Left renal pelvis (tissue), 4 donors: Measurements from ENCODE around the gene SDK2. TPM values are rescaled to one million over a fixed set of nuclear protein-coding genes. Genes with fewer than 3 reads are reported as not detected.

Experiments
- DNase-seq, 4 donors: peaks; one replicate each; pipeline ENCODE4 v3.0.0-alpha.2; 2013; ENCODE audit warnings: low read depth in 4 of 4, low spot score in 3 of 4
- polyA plus RNA-seq, 4 donors: library from polyadenylated mRNA; unstranded; fragments of 120-200 nt; gene quantifications; one replicate each; pipeline ENCODE4 v1.2.1, GENCODE V29; 2013; ENCODE audit not compliant: insufficient read length in 4 of 4

Gene SDK2, protein sequence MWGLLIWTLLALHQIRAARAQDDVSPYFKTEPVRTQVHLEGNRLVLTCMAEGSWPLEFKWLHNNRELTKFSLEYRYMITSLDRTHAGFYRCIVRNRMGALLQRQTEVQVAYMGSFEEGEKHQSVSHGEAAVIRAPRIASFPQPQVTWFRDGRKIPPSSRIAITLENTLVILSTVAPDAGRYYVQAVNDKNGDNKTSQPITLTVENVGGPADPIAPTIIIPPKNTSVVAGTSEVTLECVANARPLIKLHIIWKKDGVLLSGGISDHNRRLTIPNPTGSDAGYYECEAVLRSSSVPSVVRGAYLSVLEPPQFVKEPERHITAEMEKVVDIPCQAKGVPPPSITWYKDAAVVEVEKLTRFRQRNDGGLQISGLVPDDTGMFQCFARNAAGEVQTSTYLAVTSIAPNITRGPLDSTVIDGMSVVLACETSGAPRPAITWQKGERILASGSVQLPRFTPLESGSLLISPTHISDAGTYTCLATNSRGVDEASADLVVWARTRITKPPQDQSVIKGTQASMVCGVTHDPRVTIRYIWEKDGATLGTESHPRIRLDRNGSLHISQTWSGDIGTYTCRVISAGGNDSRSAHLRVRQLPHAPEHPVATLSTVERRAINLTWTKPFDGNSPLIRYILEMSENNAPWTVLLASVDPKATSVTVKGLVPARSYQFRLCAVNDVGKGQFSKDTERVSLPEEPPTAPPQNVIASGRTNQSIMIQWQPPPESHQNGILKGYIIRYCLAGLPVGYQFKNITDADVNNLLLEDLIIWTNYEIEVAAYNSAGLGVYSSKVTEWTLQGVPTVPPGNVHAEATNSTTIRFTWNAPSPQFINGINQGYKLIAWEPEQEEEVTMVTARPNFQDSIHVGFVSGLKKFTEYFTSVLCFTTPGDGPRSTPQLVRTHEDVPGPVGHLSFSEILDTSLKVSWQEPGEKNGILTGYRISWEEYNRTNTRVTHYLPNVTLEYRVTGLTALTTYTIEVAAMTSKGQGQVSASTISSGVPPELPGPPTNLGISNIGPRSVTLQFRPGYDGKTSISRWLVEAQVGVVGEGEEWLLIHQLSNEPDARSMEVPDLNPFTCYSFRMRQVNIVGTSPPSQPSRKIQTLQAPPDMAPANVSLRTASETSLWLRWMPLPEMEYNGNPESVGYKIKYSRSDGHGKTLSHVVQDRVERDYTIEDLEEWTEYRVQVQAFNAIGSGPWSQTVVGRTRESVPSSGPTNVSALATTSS (N-terminal part only)
- polyA plus RNA-seq = 1 to 10 TPM; 6.8 to 9.6 (median 9.3) TPM

DNA sequence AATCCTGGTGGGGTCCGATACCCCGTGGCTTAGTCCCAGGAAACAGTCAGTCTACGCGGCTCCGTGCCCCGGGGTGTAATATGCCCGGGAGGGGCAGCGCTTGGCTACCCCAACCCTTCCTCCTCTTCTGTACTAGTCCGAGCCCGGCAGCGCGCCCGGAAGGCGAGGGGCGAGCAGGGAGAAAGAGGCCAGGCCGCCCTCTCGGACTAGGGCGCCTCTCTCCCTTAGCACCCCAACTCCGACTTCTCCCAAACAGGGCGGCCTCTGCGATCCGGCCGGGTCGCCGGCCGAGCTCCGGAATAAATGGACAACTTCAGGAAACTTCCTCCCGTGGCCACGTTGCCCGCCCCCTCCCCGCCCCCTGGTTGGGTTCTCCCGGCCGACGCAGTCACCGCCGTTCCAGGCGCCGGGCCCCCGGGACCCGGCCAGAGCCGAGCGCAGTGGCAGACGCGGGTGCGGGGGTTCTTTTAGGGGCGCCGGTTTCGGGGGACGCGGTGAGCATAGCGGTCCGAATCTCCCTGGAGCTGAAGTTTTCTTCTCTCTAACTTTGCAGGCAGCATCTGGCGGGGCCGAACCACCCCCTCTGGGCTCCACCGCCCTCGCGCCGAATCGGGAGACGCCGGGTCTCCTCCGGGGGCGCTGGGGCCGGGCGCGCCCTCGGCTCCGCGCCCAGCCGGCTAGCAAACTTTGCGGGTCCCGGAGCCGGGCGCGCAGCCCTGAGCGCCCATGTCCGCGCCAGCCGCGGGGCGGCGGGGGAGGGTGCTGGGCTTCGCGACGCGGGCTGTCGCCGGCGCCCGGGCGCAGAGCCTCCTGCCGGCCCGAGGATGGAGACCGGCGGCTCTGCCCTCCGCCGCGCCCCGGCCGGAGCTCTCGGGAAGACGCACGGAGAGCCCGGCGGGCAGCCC is at the start of gene SDK2:
Gene SDK2 (minus strand): TSS at position 301 of the 905 bp plus-strand sequence. CDS start 357 bp downstream, outside the sequence.
- no peak for DNase-seq

DNA sequence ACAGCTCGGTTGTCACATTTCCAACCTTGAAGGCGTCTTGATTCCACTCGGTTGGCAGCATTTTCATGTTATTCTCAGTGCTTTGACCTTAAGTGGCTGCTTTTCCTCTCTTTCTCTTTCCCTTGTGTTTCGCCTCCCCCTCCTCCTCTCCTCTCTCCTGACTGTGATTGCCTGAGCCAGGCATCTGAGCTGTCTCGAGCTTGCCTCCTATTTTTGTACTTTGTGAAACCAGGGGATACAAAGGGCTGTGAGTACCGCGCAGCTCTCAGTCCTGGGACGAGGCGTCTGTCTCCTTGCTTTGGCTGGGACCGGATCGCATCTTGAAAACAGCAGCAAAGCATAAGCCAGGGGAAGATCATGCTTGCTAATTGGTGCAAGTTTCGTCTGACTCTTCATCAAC is 48.8 kb upstream of the SDK2 start:
- DNase-seq = no peak

DNA sequence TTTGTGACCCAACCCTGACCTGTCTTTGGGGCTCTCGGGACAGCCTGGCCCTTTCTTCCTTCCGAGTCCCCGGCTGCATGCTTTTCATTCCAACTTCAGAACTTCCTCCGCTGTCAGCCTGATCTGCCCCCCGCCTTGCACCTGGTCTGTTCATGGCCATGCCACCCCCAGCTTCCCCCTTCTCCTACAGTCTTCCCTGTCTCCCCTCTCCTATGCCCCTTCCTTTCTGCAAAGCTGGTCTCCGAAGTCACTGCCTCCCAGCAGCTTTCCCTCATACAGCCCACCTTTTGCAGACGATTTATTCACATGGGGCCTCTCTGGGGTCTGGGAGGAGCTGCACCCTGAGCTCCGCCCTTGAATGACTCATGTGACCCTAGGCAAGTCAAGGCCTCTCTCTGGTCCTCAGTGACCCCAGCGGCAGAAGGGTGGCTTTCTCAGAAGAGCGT is 47.1 kb upstream of the SDK2 start:
- DNase-seq = no peak

DNA sequence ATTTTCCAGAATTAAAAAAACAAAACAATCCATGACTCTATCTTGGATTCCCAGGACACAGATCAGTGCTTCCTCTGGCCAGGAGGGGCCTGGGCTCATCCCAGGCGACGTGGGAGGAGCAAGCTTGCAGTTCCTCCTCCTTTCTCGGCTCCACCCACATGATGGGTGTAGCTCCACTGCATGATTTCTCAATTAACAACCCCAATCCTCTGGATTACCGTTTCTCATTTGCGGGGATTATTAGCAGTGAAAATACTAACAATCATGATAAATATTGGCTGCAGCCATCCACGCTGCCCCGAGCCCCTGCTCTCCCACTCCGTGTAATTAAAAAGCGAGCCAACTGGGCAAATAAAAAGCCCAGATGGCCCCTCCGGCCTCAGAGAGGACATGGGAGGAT is 46.4 kb upstream of the SDK2 start:
- no peak for DNase-seq

DNA sequence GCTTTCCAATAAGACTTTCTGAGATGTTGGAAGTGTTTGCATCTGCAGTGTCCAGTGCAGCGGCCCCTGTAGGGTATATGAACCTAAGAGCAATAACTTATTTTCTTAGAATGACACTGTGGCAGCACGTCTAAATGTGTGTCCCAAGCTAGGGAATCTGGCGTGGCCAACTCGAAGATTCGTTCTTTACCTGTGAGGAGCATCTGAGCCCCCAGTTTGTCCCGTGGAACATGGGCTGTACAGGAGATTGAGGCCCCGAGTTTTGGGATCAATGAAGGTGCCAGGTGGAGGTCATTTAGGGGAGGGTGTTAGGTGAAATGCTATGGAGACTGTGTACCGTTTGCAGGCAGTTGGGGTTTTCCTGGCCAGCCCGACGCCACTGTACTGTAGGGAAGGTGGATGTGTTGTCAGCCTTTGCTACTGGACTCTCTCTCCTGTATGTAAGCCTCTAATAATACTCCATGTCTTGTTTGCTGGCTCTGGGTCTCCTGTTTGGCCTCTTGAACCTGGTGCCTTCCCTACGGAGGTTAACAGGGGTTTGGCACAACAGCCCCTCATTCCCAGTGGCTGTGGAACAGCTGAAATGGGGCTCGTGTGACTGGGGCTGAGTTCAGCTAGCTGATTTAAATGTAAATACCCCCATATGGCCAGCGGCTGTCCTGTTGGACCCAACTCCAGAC is 45.5 kb upstream of the SDK2 start:
- DNase-seq = no peak

DNA sequence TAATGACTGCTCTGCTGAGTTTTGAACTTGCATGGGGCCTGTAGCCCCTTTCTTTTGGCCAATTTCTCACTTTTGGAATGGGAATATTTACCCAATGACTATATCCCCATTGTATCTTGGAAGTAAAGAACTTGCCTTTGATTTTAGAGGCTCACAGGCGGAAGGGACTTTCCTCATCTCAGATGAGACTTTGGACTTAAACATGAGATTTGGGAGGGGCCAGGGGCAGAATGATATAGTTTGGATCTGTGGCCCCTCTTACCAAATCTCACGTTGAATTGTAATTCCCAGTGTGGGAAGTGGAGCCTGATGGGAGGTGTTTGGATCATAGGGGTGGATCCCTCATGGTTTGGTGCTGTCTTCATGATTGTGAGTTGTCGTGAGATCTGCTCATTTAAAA is 42.7 kb upstream of the SDK2 start:
- DNase-seq = no peak

DNA sequence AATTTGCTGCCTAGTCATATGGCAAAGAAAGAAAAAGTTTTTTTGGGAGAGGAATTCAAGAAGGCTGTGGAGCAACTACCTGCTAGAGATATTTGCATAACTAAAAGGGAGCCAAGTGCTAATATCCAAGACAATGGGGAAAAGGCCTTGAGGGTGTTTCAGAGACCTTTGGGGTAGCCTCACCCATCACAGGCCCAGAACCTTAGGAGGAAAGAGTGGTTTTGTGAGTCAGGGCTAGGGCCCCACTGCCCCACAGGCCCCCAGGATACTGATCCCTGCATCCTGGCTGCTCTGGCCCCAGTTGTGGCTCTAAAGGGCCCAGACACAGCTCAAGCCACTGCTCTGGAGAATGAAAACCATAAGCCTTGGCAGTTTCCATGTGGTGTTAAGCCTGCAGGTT is 41.9 kb upstream of the SDK2 start:
- no peak for DNase-seq

DNA sequence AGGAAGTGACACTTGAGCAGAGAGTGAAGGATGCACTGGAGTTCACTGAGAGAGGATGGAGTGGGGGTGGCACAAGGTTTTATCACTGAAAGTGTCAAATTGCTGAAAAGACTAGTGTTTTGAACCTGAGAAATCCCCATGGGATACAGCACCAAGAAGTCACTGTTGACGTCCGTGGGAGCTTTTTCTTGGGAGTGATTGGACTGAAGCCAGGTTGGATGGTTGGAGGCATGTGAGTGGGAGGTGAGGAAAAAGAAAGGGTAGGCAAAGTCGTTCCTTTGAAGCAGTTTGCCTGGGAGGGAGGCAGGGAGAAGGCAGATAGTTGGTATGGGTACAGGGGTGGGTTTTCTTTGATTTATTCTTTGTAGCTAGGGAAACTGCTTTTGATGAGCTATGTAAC is 39.9 kb upstream of the SDK2 start:
- DNase-seq = no peak

DNA sequence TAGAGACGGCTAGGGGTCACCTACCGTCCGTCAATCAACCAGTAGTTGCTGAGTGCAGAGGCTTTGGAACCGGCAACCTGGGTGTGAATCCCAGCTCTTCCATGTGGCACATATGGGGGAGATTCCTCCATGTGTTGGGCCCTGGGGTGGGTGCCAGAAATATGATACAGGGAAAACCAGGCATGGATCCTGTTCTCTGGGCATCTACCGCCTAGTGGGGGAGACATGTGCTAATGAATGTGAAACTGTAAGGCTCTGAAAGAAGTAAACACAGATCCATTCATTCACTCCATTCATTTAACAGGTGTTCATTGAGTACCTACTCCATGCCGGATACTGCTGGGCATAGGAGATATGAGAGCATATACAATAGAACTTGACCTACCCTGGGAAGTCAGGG is 39.5 kb upstream of the SDK2 start:
- DNase-seq = no peak

DNA sequence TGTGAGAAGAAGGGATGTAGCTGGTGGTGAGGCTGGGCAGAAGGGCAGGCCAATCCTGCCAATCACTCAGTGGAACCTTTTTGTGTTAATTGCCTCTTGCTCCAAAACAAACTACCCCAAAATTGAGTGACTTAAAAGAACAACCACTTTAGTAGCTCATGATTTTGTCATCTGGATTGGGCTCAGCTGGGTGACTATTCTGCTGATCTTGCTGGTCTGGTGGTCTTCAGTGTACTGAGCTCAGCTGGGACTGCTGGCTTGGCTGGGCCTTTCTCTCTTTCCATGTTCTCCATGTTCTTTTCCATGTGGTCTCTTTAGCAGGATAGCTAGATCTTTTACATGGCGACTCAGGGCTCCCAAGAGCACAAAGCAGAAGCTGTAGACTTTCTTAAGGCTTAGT is 37.7 kb upstream of the SDK2 start:
- no peak for DNase-seq

DNA sequence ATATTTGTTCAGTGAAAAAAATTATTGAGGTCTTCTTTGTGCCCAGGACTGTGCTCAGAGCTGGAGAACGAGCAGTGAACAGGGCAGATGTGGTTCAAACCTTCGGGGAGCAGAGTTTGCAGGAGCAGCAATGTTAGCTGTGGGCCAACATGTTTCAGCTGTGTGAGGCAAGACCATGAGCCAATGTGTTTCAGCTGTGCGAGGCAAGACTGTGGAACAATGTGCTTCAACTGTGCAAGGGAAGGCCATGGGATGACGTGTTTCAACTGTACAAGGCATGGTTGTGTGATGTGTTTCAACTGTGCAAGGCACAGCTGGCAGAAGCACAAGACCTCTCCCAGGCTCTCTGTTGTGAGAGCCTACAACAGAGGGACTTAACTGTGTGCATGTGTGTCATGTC is 35.2 kb upstream of the SDK2 start:
- no peak for DNase-seq

DNA sequence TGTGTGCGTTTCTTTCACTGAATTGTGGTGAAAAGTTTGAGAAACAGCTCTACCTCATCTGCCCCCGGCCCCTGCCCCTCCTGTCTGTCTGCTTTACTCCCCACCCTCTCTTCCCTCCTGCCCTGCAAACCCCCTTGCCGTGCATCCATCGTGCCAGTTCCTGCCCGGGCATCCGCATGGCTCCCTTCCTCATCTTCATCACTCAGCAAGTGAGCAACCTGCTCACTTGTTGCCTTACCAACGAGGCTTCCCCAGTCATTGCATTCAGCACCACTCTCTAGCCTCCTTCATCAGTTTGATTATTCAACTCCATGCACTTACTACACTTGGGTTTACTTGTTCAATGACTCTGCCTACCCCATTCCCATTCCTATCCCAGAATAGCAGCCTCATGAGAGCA is 34.8 kb upstream of the SDK2 start:
- no peak for DNase-seq

DNA sequence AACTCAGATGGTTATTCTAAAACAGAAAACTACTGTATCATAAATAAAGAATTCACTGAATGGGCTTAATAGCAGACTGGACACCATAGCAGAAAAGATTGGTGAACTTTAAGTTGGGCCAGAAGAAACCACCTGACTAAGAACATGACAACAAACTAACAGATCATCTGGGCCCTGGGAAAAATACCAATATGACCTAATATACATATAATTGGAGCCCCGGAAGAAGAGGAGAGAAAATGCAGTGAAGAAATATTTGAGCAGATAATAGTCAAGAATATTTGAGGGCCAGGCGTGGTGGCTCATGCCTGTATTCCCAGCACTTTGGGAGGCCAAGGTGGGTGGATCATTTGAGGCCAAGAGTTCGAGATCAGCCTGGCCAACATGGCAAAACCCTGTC is 25.5 kb upstream of the SDK2 start:
- DNase-seq = no peak

DNA sequence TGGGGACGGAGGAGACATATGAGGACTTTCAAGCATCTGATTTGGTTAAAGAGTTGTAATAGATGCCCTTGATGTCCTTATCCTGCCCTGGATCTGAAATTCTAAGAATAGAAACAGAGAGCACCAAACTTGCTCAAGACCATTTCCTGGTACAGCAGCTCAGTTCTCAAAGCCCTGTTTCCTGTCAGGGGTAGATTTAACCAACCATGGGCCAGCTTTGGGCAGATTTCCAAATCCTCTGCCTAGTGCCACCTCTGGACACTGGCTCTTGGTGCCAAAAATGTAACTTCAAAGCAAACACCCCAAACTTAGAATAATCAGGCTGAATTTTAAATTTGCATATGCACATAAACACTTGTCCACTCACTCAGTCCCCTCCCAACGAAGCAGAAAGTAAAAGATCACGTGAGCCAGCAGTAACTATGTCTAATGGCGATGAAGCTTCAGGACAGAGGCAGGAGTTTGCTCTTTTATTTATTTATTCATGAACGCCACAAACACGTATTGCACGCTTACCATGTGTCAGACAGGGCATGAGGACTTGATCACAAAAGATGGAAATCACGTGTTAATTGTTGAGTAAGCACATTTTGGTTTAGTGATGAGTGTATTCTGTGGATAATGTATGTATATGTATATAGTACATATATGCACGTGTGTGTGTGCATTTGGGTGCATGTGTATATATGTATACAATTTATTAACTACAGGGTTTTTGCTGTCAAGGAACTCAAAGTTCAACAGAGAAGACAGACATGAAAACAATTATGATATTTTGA is 23.1 kb upstream of the SDK2 start:
- DNase-seq = no peak

DNA sequence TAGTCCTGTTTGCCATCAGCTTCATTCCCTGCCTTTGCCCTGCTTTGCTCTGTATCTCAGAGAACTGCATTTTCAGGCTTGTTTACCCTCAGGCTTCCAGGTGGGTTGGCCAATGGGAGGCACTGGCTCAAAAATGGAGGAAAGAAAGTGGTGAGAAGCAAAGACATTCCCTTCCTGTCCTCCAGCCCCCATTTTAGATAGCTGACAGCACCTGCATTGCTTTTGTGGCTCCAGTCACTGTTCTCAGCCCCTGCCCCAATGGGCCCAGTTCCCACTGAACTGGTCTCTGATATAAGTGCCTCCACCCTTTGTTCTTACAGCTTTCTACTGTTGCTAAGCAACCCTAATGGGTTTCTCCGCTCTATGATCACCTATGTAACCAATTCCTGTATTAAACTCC is 19.4 kb upstream of the SDK2 start:
- no peak for DNase-seq

DNA sequence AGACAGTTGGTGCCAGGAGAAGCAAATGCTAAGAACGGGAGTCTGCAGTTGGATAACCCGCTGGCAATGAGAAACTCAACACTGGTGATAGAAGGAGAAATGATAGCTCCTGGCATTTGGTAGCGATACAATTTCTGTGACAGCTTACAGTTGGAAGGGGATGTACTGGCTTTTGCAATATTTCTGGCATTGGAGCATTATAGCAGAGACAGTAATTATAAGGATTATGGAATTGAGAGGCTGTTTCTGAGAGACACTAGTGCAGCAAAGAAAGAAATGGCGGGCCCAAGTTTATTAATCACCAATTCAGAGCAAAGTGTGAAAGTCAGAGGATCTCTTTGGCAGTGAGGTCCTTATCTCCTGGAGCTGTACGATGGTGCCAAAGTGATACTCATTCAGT is 16.1 kb upstream of the SDK2 start:
- DNase-seq = no peak

DNA sequence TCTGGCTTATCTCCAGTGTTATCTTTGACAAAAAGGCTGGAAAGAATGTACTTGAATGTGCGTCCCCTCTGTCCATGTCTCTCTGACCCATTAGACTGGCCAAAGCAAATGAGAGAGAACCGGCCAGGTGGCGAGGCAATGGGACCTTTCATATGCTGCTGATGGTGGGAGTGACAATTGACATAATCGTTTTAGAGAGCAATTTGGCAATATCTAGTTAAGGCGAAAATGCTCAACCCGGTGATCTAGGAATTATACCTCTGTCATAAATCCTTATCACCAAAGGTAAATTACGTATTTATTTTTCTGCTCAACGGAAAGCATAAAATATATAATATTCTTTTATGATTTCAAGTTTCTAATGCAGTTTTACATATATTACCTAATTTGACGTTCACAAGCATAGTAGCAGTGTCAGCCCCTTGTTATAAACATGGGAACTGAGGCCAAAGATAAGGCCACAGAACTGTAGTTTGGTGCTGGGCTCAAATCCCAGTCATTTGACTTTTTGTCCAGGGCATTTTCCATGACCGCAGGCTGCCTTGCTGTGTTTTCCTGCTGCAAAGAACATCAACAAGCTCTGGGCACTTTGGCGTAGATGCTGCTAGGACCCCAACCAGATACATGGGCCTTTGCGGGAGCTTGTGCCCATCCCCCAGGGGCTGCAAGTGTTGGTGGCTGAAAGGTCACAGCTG is 14.7 kb upstream of the SDK2 start:
- DNase-seq = no peak

DNA sequence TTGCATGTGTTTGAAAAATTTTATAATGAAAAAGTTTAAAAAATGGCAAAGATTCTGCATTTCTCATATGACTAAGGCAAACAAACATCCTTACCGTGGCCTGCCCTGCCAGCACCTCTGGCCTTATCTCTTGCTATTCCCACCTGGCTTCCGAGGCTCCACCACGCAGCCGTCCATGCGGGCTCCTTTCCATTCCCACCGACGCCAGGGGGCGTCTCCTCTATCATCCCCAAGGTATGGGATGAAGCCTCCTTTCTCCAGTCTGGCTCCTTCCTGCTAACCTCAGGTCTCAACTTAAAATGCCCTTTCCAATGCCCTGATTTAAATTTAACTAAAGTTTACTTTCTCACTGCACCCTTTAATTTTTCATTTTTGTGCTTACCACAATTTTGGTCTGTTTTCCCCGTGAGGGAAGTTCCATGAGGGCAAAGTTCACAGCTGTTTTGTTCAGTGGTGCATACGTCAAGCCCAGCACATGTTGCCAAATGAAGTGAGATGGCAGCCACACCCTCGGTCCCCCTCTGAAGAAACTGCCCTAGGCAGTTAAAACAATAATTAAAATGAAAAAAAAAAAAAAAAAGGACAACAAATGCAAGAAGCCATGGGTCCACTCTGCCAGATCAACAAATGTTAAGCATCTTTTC is 13.3 kb upstream of the SDK2 start:
- peak in 1 of 4 donors; percentile 29 for DNase-seq
